GM12891 (cell line): ENCODE data around the gene HERPUD1.

Experiments
- POLR2A ChIP-seq: IDR thresholded peaks from 2 replicates; pipeline ENCODE4 v1.6.1; 2011; ENCODE audit warnings: low read depth, low read length, control low read depth
- POLR2AphosphoS5 ChIP-seq: IDR thresholded peaks from 2 replicates; pipeline ENCODE4 v1.6.1; 2011; ENCODE audit warnings: low read depth, low read length, control low read depth

DNA sequence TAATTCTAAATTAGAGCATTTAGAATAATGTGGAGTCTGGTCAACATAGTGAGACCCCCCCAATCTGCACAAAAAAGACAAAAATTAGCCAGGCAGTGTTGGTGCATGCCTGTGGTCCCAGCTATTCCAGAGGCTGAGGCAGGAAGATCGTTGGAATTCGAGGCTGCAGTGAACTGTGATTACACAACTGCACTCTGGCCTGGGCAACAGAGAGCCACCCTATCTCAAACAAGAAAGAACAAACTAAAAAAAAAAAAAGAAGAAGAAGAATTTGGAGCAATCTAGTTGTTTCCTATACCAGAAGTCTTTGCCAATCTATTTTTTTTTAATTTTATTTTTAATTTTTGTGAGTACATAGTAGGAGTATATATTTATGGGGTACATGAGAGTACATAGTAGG, 35.8 kb downstream of the HERPUD1 start:
- TF ChIP-seq POLR2AphosphoS5 (no peak), POLR2A (no peak)
